Liver (tissue), 9 donors: ENCODE measurements around the gene KIF4A. TPM values are rescaled to one million over a fixed set of nuclear protein-coding genes. Genes with fewer than 3 reads are reported as not detected.
"Not testable (repeated sequence)": the region's sequence is repeated elsewhere in the genome, so short reads cannot be mapped to it uniquely, and the experiment has no call there.

ENCODE experiments used
- DNase-seq: peaks from one replicate; pipeline ENCODE4 v3.0.0-alpha.2; 2017; ENCODE audit warnings: low spot score
- H3K27ac ChIP-seq, 2 donors: one replicate each; pipeline ENCODE4 v1.7.0; 2013; ENCODE audit warnings: inconsistent platforms in 2 of 2, low read length in 2 of 2, control low read depth in 1 of 2, low read depth in 1 of 2, mild to moderate bottlenecking in 1 of 2
- H3K27me3 ChIP-seq, 4 donors: one replicate each; pipeline versions ENCODE4 v1.6.1 to v1.7.0; 2013; ENCODE audit warnings: low read length in 3 of 4, inconsistent platforms in 1 of 4, mild to moderate bottlenecking in 1 of 4, moderate library complexity in 1 of 4; ENCODE audit not compliant: control insufficient read depth in 4 of 4, insufficient read depth in 4 of 4
- H3K36me3 ChIP-seq, 4 donors: one replicate each; pipeline versions ENCODE4 v1.6.1 to v1.7.0; 2013; ENCODE audit warnings: low read length in 3 of 4, mild to moderate bottlenecking in 3 of 4, low read depth in 1 of 4, moderate library complexity in 1 of 4; ENCODE audit not compliant: control insufficient read depth in 4 of 4, insufficient read depth in 3 of 4
- H3K4me1 ChIP-seq, 4 donors: one replicate each; pipeline versions ENCODE4 v1.6.1 to v1.7.0; 2013; ENCODE audit warnings: low read length in 3 of 4, mild to moderate bottlenecking in 3 of 4, moderate library complexity in 1 of 4; ENCODE audit not compliant: control insufficient read depth in 4 of 4, insufficient read depth in 4 of 4
- H3K4me3 ChIP-seq, 3 donors: one replicate each; pipeline versions ENCODE4 v1.6.1 to v1.7.0; 2013; ENCODE audit warnings: low read length in 3 of 3, control low read depth in 1 of 3, low read depth in 1 of 3, mild to moderate bottlenecking in 1 of 3
- H3K9ac ChIP-seq, 2 donors: one replicate each; pipeline ENCODE4 v1.7.0; 2013; ENCODE audit warnings: low read length in 2 of 2, mild to moderate bottlenecking in 2 of 2, moderate library complexity in 2 of 2, control low read depth in 1 of 2, low read depth in 1 of 2
- H3K9me3 ChIP-seq, 4 donors: one replicate each; pipeline versions ENCODE4 v1.6.1 to v1.7.0; 2013; ENCODE audit warnings: low read length in 3 of 4; ENCODE audit not compliant: control insufficient read depth in 4 of 4
- EGR1 ChIP-seq, 2 donors: IDR thresholded peaks; 2 replicates each; pipeline ENCODE4 v1.6.1; 2016 to 2018; ENCODE audit warnings: antibody characterized with exemption in 2 of 2, low read depth in 2 of 2
- FOXA1 ChIP-seq: IDR thresholded peaks from 2 replicates; pipeline ENCODE4 v1.6.1; 2016; ENCODE audit warnings: antibody characterized with exemption
- FOXA2 ChIP-seq: IDR thresholded peaks from 2 replicates; pipeline ENCODE4 v1.6.1; 2016; ENCODE audit warnings: antibody characterized with exemption
- GABPA ChIP-seq, 2 donors: IDR thresholded peaks in 1 of 2; conservative IDR thresholded peaks in 1 of 2; 2 replicates each; pipeline ENCODE4 v1.6.1; 2016; ENCODE audit warnings: antibody characterized with exemption in 2 of 2, mild to moderate bottlenecking in 1 of 2, moderate library complexity in 1 of 2
- HNF4A ChIP-seq, 2 donors: conservative IDR thresholded peaks; 2 replicates each; pipeline ENCODE4 v1.6.1; 2016; ENCODE audit warnings: antibody characterized with exemption in 2 of 2, mild to moderate bottlenecking in 2 of 2
- JUND ChIP-seq, 2 donors: IDR thresholded peaks; 2 replicates each; pipeline ENCODE4 v1.6.1; 2016; ENCODE audit warnings: antibody characterized with exemption in 2 of 2
- NR2F2 ChIP-seq: IDR thresholded peaks from 2 replicates; pipeline ENCODE4 v1.6.1; 2016; ENCODE audit warnings: antibody characterized with exemption
- RXRA ChIP-seq, 2 donors: IDR thresholded peaks; 2 replicates each; pipeline ENCODE4 v1.6.1; 2017 to 2018; ENCODE audit warnings: antibody characterized with exemption in 2 of 2, mild to moderate bottlenecking in 1 of 2
- WGBS: extraction: QIAGEN DNeasy Blood & Tissue Kit; methylation state at CpG from one replicate; pipeline ENCODE4 v1.1.7; 2013; 5-methylcytosine and 5-hydroxymethylcytosine counted together
- polyA plus RNA-seq, 2 donors: library from polyadenylated mRNA; stranded (reverse) in 1 of 2; unstranded in 1 of 2; fragments of 200-250 nt in 1 of 2; fragments of >200 nt in 1 of 2; fragmentation: Nextera tagmentation in 1 of 2; extraction: Ambion mirVana in 1 of 2; gene quantifications; one replicate each; pipeline versions ENCODE4 v1.2.1 to v1.2.3, GENCODE V29; 2013 to 2015
- total RNA-seq, 2 donors: library from RNA; depleted of rRNA; stranded (reverse); fragments of >200 nt; gene quantifications; one replicate each; pipeline ENCODE4 v1.2.3, GENCODE V29; 2014
- TF ChIP-seq, protein P1 (sequence below): IDR thresholded peaks from 2 replicates; pipeline ENCODE4 v1.6.1; 2016; ENCODE audit warnings: antibody characterized with exemption
- TF ChIP-seq, protein P2 (sequence below): fragments of 150-350 bp; IDR thresholded peaks from 2 replicates; pipeline ENCODE4 v1.5.1; 2017; ENCODE audit warnings: improper control_type of control experiment, low read depth, low read length; ENCODE audit not compliant: missing input control
- TF ChIP-seq, protein P3 (sequence below): IDR thresholded peaks from 2 replicates; pipeline ENCODE4 v1.6.1; 2016; ENCODE audit warnings: antibody characterized with exemption, mild to moderate bottlenecking
- donor health status: healthy.
- donor health status: healthy.
- donor health status: healthy.
- donor health status: healthy.
- donor health status: healthy.

KIF4A gene
- total and polyA plus RNA-seq, 4 donors: under 0.01 to 17.3 (median 0.50) TPM

DNA sequence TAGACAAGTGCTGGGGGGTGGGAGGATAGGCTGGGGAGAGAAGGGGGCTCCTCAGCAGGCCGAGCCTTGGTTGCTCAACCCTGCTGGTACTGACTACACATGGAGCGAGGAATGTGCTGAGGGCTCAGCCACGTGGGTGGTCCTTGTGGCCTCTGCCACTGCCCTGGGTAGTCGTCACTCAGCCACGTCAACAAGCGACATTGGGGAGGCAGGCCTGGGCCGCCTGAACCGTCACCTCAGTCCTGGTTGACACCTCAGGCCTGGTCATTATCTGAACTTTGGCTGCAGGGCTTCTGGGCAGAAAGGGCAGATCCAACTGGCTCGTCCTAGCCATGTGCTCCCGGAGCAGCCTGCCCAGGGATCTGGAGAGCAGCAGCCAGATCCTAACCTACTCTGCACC lies 70.5 kb downstream of the KIF4A start (continued):
- TF ChIP-seq, protein P1, sequence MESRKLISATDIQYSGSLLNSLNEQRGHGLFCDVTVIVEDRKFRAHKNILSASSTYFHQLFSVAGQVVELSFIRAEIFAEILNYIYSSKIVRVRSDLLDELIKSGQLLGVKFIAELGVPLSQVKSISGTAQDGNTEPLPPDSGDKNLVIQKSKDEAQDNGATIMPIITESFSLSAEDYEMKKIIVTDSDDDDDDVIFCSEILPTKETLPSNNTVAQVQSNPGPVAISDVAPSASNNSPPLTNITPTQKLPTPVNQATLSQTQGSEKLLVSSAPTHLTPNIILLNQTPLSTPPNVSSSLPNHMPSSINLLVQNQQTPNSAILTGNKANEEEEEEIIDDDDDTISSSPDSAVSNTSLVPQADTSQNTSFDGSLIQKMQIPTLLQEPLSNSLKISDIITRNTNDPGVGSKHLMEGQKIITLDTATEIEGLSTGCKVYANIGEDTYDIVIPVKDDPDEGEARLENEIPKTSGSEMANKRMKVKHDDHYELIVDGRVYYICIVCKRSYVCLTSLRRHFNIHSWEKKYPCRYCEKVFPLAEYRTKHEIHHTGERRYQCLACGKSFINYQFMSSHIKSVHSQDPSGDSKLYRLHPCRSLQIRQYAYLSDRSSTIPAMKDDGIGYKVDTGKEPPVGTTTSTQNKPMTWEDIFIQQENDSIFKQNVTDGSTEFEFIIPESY: no peak
- TF ChIP-seq FOXA1 (no peak), GABPA (IDR thresholded peaks at IDR 0.05 in 1 of 2, conservative IDR thresholded peaks at IDR 0.05 in 1 of 2) (no peak), NR2F2 (no peak), EGR1 (IDR thresholded peaks at IDR 0.05; ENCODE audit: low read depth in 2 of 2) (no peak)
- TF ChIP-seq, protein P2, sequence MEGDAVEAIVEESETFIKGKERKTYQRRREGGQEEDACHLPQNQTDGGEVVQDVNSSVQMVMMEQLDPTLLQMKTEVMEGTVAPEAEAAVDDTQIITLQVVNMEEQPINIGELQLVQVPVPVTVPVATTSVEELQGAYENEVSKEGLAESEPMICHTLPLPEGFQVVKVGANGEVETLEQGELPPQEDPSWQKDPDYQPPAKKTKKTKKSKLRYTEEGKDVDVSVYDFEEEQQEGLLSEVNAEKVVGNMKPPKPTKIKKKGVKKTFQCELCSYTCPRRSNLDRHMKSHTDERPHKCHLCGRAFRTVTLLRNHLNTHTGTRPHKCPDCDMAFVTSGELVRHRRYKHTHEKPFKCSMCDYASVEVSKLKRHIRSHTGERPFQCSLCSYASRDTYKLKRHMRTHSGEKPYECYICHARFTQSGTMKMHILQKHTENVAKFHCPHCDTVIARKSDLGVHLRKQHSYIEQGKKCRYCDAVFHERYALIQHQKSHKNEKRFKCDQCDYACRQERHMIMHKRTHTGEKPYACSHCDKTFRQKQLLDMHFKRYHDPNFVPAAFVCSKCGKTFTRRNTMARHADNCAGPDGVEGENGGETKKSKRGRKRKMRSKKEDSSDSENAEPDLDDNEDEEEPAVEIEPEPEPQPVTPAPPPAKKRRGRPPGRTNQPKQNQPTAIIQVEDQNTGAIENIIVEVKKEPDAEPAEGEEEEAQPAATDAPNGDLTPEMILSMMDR: no peak

GRCh38 chrX:70368731-70369130 lies 78.8 kb downstream of the KIF4A start:
- not testable (repeated sequence) for H3K4me3 ChIP-seq, H3K4me1 ChIP-seq, H3K36me3 ChIP-seq, H3K9me3 ChIP-seq, H3K27ac ChIP-seq, H3K9ac ChIP-seq, H3K27me3 ChIP-seq, DNase-seq
- 87% methylated on average over 7 of the region's 7 CpGs for WGBS

GRCh38 chrX:70386235-70386634 lies 96.3 kb downstream of the KIF4A start:
- WGBS: 85% methylated on average over 2 of the region's 2 CpGs
- Histone ChIP-seq H3K9me3 (no peaks in the 10 kb centered on the region), H3K27me3 (no peaks in the 10 kb centered on the region), H3K9ac (no peak overlapping the region), H3K36me3 (no peaks in the 10 kb centered on the region), H3K27ac (no peak overlapping the region), H3K4me3 (no peak overlapping the region), H3K4me1 (no peaks in the 10 kb centered on the region)
- TF ChIP-seq JUND (IDR thresholded peaks at IDR 0.05) (no peak), GABPA (IDR thresholded peaks at IDR 0.05 in 1 of 2, conservative IDR thresholded peaks at IDR 0.05 in 1 of 2) (no peak), HNF4A (conservative IDR thresholded peaks at IDR 0.05) (no peak), FOXA2 (no peak), EGR1 (IDR thresholded peaks at IDR 0.05; ENCODE audit: low read depth in 2 of 2) (no peak)
- TF ChIP-seq, protein P2: no peak
- DNase-seq: no peak

DNA sequence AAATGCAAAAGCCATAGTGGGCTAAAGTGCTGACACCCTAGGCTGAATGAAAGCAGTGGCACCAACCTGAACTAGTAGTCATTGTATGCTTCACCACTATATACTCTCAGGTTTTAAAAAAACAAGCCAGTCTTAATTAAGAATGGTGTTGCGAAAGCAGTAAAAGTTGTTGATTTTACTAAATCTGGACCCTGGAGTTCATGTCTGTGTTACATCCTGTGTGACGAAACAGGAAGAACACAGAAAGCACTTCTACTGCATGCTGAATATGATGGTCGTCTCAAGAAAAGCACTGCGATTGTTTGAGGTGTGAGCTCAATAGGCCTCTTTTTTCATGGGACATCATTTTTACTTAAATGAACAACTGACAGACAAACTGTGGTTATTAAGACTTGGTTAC lies 109.0 kb downstream of the KIF4A start:
- no peak for TF ChIP-seq RXRA (IDR thresholded peaks at IDR 0.05)
- TF ChIP-seq, protein P3, sequence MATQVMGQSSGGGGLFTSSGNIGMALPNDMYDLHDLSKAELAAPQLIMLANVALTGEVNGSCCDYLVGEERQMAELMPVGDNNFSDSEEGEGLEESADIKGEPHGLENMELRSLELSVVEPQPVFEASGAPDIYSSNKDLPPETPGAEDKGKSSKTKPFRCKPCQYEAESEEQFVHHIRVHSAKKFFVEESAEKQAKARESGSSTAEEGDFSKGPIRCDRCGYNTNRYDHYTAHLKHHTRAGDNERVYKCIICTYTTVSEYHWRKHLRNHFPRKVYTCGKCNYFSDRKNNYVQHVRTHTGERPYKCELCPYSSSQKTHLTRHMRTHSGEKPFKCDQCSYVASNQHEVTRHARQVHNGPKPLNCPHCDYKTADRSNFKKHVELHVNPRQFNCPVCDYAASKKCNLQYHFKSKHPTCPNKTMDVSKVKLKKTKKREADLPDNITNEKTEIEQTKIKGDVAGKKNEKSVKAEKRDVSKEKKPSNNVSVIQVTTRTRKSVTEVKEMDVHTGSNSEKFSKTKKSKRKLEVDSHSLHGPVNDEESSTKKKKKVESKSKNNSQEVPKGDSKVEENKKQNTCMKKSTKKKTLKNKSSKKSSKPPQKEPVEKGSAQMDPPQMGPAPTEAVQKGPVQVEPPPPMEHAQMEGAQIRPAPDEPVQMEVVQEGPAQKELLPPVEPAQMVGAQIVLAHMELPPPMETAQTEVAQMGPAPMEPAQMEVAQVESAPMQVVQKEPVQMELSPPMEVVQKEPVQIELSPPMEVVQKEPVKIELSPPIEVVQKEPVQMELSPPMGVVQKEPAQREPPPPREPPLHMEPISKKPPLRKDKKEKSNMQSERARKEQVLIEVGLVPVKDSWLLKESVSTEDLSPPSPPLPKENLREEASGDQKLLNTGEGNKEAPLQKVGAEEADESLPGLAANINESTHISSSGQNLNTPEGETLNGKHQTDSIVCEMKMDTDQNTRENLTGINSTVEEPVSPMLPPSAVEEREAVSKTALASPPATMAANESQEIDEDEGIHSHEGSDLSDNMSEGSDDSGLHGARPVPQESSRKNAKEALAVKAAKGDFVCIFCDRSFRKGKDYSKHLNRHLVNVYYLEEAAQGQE: no peak
- no peak for TF ChIP-seq FOXA1
- Histone ChIP-seq H3K27me3 (no peaks in the 10 kb centered on the region), H3K9me3 (no peaks in the 10 kb centered on the region), H3K36me3 (no peaks in the 10 kb centered on the region), H3K27ac (no peak overlapping the region), H3K4me3 (no peak overlapping the region), H3K4me1 (no peaks in the 10 kb centered on the region), H3K9ac (no peak overlapping the region)
- no peak for DNase-seq
- 61% methylated on average over 4 of the region's 4 CpGs for WGBS

- H3K4me1 ChIP-seq, H3K36me3 ChIP-seq, DNase-seq, H3K27me3 ChIP-seq, H3K9me3 ChIP-seq, H3K27ac ChIP-seq, H3K9ac ChIP-seq, H3K4me3 ChIP-seq: not testable (repeated sequence)
- WGBS: 100% methylated on average over 1 of the region's 3 CpGs
Measured at GRCh38 chrX:70400181-70400580, 110.3 kb downstream of the KIF4A start.
